Fibroblast of skin of right biceps (primary cell): ENCODE results near the gene RERG.
"Not testable (repeated sequence)": the region's sequence is repeated elsewhere in the genome, so short reads cannot be mapped to it uniquely, and the experiment has no call there.

ENCODE experiments used
- DNase-seq: peaks from one replicate; pipeline ENCODE4 v3.0.0-alpha.2; 2013

Gene RERG

GRCh38 chr12:15130541-15130940, 90.7 kb downstream of the RERG start:
- DNase-seq: no peak

GRCh38 chr12:15123401-15123800, 97.8 kb downstream of the RERG start:
- DNase-seq: no peak

- no peak for DNase-seq
These were observed 98.9 kb downstream of the RERG start for GRCh38 chr12:15122344-15122743.

GRCh38 chr12:15118955-15119354, 102.3 kb downstream of the RERG start:
- DNase-seq: no peak

- no peak for DNase-seq
These were observed 104.2 kb downstream of the RERG start for GRCh38 chr12:15116983-15117382.

GRCh38 chr12:15116086-15116485, 105.1 kb downstream of the RERG start:
- DNase-seq: no peak

GRCh38 chr12:15115434-15115833, 105.8 kb downstream of the RERG start:
- DNase-seq: no peak

GRCh38 chr12:15114501-15114900, 106.7 kb downstream of the RERG start:
- no peak for DNase-seq

- no peak for DNase-seq
These were observed 128.4 kb downstream of the RERG start for GRCh38 chr12:15092826-15093225.

- DNase-seq: no peak
These were observed 130.8 kb downstream of the RERG start for GRCh38 chr12:15090441-15090840.

GRCh38 chr12:15088105-15088504, 133.1 kb downstream of the RERG start:
- DNase-seq: no peak

GRCh38 chr12:15077751-15078150, 143.5 kb downstream of the RERG start:
- not testable (repeated sequence) for DNase-seq

- no peak for DNase-seq
These were observed 146.9 kb downstream of the RERG start for GRCh38 chr12:15074351-15074750.

- DNase-seq: no peak
These were observed 162.1 kb downstream of the RERG start for GRCh38 chr12:15059123-15059522.
